AG10803 (cell line): Measurements from ENCODE around the gene SMG6.

Source experiments
- DNase-seq: peaks from one replicate; pipeline ENCODE4 v3.0.0; 2010; ENCODE audit warnings: low read depth
- H3K4me3 ChIP-seq: 2 replicates; pipeline ENCODE4 v1.5.1; 2011; ENCODE audit warnings: mild to moderate bottlenecking, low read length, control low read depth
- TF ChIP-seq, protein P1 (sequence below): conservative IDR thresholded peaks from 2 replicates; pipeline ENCODE4 v1.5.1; 2011; ENCODE audit warnings: mild to moderate bottlenecking, low read length, control low read depth, inconsistent platforms

SMG6 gene

DNA sequence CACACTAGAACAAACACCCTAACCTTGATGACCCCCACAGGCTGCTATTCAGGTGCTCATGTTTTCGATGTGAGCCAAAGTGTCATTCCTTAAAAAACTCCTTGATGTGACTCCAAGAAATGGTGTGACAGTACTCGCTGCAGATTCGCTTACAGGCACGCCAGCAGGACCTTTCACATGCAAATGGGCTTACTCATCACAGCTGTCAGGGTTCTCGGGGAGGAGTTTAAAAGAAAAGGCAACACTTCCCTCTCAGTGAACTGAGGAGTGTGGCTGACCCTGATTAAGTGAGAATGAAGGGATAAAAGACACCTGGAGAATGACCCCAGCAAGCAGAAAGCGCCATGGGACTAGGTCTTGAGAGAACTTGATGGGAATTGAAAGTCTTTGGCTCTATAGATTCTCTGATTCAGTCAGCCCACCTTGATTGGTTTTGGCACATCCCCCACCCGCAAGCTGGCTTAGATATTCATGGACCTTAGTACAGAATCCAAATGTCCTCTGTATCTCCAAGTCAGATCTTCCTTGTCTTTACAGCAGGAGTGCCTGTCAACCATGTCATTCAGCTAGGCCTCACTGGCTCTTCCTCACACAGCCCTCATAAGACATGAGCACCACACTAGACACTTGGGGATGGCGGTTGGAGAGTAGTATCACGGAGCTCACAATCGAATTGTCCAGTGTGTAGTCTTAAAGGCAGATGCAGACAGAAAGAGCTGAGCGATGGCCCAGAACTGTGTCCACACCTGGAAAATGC is 166.1 kb downstream of the SMG6 start:
- peak; percentile 83 for DNase-seq
- no peak overlapping the region for H3K4me3 ChIP-seq
- TF ChIP-seq, protein P1, sequence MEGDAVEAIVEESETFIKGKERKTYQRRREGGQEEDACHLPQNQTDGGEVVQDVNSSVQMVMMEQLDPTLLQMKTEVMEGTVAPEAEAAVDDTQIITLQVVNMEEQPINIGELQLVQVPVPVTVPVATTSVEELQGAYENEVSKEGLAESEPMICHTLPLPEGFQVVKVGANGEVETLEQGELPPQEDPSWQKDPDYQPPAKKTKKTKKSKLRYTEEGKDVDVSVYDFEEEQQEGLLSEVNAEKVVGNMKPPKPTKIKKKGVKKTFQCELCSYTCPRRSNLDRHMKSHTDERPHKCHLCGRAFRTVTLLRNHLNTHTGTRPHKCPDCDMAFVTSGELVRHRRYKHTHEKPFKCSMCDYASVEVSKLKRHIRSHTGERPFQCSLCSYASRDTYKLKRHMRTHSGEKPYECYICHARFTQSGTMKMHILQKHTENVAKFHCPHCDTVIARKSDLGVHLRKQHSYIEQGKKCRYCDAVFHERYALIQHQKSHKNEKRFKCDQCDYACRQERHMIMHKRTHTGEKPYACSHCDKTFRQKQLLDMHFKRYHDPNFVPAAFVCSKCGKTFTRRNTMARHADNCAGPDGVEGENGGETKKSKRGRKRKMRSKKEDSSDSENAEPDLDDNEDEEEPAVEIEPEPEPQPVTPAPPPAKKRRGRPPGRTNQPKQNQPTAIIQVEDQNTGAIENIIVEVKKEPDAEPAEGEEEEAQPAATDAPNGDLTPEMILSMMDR = no peak

DNA sequence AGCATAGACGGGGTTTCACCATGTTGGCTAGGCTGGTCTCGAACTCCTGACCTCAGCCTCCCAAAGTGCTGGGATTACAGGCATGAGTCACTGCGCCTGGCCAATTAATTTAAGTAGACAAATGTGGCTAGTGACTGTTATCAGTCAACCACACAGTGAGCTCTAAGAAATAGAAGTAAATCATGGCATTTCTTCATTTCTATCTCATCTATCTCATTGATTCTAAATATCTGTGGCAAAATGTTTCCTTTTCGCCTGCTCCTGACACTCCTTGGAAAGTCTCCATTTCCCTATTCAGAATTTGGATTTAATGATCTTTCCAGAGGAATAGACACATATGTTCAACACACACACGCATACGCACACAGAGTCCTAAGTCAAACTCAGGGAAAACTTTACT is 167.3 kb downstream of the SMG6 start:
- no peak overlapping the region for H3K4me3 ChIP-seq
- TF ChIP-seq, protein P1 = no peak
- peak; percentile 20 for DNase-seq

DNA sequence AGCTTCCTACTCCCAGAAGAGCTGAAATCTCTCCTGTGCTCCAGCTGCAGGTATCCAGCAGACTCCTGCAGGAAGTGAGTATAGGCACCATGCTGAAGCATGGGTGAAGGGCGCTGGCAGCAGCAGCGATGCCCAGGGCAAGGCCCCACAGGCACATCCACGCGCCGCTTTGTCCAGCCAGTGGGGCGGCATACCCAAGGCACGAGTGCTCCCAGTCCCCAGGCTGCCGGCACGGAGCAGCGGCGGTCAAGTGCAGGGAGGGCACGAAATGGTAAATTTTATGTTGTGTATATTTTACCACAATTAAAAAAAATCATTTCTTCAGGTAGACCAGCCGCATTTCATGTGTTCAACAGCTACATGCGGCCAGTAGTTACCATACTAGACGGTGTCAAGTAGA is 175.6 kb downstream of the SMG6 start:
- no peak for DNase-seq
- H3K4me3 ChIP-seq = no peak overlapping the region
- TF ChIP-seq, protein P1 = no peak

DNA sequence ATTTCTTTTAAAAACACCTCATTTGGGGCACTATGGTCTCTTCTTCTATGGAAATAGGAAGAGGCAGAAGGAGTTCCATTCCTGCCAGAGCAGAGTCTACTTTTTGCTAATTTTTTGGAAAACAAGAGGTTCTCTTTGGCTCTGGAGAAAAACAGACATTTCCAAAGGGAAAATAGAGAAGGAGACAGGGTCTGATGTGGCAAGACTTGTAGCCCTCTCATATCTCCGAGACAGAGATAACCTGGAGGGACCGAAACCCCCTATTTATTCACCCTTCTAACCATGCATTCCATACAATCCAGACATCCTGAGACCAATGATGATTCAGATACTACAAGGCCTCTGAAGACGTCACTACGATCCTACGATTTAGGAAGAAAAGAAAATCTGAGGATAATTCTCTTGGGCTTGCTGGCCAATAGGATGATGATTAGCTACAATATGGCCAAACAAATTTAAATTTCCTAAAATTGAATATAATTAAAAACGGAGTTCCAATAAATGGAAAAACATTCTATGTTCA is 178.5 kb downstream of the SMG6 start:
- TF ChIP-seq, protein P1 = no peak
- peak; percentile 12 for DNase-seq
- H3K4me3 ChIP-seq = no peak overlapping the region

DNA sequence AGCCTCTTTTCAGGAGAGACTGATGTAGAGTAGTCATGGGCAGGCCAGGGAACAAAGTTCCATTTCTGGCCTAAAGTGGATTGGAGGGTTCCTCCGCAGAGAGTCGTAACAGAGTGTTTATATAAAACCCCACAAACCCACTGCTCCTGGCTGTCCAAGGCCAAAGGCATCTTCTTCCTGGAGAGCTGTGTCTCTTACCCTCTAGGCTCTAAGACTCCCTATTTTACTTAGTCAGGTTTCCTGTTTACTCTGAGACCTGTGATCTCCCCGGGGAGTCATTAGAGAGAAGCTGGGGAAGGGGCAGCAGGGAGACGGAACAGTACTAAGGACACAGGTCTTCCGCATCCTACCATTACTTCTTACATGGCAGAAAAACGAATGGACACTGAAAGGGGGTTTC is 179.2 kb downstream of the SMG6 start:
- DNase-seq = no peak
- no peak overlapping the region for H3K4me3 ChIP-seq
- TF ChIP-seq, protein P1 = no peak

DNA sequence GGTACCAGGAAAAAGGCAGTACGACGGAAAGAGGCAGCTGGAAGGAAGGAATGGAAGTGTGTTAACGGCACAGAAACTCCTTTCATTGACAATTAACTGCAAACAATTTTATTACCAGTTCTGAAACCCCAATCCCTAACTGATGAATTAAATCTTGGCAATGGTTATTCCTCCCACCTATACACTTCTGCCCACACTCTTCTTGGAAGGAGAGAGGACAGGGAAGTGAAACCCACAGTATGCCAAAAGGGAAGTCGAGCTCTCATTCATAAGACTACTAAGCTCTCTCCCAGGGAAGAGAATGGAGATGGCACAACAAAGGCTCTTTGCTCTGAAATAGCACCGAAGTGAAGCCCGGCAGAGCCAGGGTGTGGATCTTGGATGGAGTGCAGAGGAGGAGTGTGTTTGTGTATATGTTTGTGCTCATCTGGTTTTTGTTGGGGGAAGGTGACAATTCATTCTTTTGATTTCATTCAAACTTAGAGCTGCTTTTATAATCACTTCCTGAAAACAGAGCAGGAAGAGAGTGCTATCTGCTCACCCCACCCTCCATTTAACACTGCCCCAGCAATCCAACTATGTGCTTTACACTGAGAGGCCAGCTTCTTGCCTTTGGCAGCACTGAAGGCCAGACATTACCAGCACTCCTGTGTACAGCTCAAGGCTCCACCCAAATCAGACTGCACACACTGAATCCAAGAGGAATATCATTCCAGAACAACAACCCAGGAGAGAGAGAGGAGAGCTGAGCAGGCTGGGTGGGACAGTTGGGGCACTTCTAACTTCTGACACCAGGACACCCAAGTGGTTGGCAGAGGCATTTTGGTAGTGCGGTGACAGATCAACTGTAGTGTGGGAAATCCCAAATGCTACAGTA is 180.0 kb downstream of the SMG6 start:
- TF ChIP-seq, protein P1 = no peak; the same call in 1 of the 2 replicates
- DNase-seq = peak; percentile 41
- H3K4me3 ChIP-seq = no peak overlapping the region
